Endometrium (tissue), 2 donors: ENCODE data around the gene MYOM3.

Experiments
- FAIRE-seq: peaks from 2 replicates; lab custom pipeline; 2012; peaks lifted over from hg19 to GRCh38; lab: Jason Lieb, UNC
- donor health status: control.
- donor health status: control.

The MYOM3 gene

DNA sequence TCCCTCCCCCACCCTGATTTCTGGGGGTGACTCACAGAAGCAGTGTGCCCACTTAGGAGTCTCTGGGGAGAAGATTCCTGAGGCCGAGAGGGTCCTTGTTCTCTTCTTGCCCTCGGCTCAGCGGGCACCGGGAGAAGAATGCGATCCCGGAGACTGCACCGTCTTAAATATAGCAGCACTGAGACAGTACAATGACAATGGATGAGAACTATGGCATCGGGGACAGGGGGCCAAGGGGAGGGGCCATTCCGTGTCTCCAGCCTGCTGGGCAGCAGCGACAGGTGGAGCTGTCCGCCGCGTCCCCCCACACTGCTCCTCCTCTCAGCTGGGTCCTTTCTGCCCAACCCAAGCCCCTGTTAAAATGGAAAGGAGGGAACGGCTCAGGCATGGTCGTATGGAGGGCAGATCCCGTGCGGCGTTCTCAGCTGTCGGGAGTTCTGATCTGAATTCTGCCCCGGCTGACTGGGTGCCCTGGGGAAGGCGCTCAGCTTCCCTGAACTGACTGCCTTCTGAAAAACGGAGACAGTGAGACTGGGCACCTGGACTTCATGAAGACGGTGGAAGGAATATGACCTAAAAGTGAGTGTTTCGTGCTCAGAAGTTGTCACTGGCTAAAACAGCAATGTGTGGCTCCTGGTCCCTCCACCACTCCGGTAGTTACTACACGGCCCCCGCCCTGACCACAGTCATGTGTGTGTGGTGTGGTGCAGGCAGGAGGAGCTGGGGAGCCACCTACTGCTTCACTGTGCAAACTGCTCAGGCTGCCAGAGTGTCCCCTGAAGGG is at the start of gene MYOM3:
Gene MYOM3, minus strand, starts transcription at position 140 of the 784 bp plus-strand sequence. CDS start 3,499 bp downstream, outside the sequence.
- no peak for FAIRE-seq

- no peak for FAIRE-seq
These were observed 49.3 kb upstream of the MYOM3 start for GRCh38 chr1:24161270-24161669.

DNA sequence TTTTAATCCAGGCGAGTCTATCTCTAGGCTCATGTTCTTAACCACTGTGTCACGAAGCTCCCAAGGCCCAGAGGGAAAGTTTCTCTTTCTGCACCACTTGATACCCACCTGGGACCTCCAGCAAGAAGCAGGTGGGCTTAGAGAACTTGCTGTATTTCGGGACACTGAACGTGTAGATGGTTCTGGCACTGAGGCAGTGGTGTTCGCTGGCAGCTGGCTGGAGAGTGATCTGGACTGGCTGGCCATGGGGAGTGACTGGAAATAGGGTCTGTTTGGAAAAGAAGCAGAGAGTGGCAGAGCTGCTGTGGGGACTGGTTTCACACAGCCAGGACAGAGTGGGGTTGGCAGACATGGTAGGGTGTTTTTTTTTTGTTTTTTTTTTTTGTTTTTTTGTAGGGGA is 47.4 kb upstream of the MYOM3 start:
- no peak for FAIRE-seq

DNA sequence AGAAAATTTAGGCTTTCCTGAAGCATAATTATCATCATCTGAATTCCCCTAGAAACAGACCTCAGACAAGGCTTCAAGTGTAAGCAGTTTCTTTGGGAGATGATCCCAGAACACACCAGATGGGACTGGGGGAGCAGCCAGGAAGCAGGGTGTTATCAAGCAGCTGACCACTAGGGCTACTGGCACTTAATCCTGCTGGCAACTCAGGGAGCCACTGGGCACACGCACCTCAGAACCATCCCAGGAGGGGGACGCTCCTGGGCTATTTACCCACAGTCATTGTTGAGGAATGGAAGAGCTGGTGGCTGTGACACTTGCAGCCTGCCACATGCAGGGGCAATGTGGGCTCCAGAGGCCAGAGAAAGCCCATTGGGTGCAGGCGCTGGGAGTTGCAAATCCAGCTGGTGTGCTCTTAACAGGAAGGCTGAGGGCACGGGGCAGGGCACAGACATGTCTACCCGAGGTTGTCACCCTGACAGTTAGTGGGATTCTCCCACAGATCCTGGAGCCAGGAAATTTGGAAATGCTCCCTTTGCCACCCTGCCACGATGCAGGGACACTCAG is 46.1 kb upstream of the MYOM3 start:
- no peak for FAIRE-seq

GRCh38 chr1:24156542-24157260 is 44.8 kb upstream of the MYOM3 start:
- FAIRE-seq: no peak

GRCh38 chr1:24155011-24155782 is 43.3 kb upstream of the MYOM3 start:
- no peak for FAIRE-seq

- FAIRE-seq: no peak
These were observed 42.3 kb upstream of the MYOM3 start for GRCh38 chr1:24154215-24154614.

DNA sequence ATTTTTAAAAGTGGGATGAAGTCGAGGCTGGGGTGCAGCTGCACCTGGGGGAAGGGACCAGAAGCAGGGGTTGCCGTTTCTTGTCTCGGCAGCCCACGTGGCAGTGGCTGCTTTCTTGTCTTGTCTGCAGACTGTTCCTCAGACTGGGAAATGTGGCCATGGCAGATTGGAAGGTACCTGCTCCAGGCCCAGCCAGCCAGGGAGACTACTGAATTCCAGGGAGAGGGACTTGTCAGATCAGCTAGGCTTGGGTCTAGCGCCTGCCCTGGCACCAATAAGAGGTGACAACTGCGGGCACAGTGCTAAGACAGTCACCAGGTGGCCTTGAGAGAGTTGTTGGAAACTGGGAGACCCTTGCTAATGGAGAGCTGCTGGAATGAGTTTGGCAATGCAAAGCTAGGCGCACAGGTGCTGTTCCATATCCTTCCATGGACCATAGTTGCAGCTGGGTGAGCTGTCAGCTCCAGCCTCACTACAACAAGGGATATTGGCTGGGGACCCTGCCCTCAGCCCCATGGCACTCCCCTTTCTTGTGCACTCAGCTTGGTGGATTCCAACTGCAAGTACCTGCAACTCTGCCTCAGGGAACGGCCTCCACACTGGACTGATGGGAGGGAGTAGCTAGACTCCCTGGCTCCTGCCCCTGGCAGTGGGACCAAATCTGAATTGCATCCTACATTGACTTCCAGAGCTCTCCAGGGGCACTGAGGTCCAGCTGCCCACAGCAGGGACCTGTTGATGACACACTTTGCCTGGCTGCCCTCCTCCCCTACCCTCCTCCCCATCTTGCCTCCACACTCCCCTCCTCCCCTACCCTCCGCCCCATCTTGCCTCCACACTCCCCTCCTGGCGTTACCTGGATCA is 40.9 kb upstream of the MYOM3 start:
- FAIRE-seq: no peak

DNA sequence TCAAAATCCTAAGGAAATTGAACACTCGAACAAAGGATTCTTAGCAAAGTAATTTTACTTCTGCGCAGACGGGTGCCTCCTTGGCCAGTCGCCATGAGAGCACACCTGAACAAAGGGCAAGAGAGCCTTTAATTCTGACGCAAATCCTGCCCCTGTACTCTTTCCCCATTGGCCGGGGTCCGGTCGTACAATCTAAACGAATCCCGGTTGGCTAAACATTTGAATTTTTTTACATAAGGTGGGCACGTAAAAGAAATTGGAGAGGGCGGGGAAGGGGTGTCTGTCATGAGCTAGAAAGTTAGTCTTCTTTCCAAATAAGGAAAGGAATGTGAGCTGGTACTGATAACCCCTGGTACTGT is 39.2 kb upstream of the MYOM3 start:
- no peak for FAIRE-seq

GRCh38 chr1:24150234-24151174 is 38.6 kb upstream of the MYOM3 start:
- FAIRE-seq: no peak

- no peak for FAIRE-seq
These were observed 37.9 kb upstream of the MYOM3 start for GRCh38 chr1:24149866-24150233.

- no peak for FAIRE-seq
These were observed 35.9 kb upstream of the MYOM3 start for GRCh38 chr1:24147816-24148215.

DNA sequence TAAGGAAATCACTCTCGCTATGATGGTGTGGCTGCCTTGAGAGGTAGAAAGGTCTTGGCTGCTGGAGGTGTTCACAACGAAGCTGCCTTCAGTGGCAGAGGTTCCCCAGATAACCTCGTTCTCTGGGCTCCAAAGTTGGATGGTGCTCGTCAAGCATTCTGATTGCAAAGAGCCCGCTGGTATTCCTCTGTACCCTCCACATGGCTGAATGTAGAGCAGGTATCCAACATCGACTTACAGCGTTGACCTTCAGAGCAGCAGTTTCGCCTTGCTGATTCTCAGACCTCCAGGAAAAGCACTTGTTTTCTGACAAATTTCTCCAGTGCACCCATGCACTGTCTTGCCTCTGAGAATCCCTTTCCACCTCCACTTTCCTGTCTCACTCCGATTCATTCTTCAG is 35.3 kb upstream of the MYOM3 start:
- no peak for FAIRE-seq

DNA sequence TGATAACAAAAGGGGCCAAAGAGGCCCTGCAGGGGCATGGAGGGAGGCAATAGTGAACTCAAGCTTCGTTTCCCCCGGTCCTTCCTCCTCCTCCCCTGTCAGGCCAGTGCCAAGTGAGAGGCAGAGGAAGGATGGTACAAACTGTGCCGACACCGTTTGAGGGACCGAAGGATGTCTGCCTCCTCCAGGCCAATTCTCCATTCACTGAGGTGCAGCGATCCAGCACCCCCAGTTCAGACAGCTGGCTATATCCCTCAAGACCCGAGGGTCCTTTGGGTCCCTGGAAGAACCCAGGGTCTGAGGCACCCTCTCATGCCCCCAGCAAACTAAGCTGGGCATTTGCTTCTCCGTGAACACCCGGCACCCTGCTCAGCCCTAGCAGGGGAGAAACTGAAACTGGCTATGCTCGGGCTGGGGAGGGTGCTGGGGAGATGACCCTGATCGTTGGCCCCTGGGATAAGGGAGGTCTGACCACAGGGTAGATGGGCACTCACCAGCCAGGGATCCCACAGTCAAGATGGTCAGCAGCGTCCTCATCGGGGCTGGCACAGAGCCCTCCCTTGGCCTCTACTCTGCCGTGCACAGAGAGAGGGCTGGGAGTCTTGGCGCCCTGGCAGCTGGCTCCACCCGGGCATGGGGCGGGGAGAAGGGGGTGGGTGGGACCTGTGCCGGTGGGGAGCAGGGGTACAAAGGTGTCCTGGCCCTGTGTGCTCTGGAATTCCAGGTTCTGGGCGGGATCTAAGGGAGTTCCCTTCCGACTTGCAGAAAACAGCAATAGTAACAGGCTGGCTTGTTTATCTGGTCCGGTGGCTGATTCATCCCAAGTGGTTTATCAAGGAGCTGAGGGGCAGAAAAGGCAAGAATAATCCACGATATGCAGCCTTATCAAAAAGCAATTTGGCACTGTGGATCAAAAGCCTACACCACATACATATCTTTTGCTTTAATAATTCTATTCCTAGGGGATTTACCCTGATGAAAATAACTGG is 30.9 kb upstream of the MYOM3 start, which contains the start of gene IL22RA1:
Gene IL22RA1, minus strand, starts transcription at position 595 of the 989 bp plus-strand sequence. Its CDS starts 58 bp downstream, at position 537.
- FAIRE-seq: no peak

DNA sequence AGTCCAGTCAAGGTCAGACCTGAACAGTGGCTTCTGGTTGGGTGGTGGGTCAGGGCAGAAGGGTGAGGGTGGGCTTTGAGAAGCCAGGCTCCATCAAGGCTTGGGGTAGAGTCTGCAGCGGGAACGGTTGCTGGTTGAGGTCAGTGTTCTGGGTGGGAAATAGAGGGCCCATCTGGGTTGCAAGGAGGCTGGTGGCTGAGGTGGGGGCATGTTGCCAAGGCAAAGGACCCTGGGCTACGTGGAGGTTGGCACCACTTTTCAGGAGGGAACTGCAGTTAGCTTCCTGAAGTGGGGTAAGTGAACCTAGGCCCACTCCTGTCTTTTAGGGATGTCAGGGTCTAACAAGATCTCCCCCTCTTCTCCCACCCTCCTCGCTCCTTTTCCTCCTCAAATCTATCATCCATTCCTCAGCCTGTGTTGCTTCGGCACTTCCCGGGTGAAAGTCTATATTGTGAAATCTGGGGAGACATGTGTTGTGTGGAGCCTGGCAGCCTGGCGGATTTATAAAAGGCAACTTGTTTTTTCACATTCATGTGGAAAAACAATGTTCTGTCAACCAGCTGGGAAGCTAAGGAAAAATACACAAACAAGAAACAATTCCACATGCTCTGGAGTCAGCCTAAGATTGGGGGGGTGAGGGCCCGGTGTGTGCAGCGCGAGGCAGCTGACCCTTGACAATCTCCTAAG is 29.5 kb upstream of the MYOM3 start:
- no peak for FAIRE-seq

DNA sequence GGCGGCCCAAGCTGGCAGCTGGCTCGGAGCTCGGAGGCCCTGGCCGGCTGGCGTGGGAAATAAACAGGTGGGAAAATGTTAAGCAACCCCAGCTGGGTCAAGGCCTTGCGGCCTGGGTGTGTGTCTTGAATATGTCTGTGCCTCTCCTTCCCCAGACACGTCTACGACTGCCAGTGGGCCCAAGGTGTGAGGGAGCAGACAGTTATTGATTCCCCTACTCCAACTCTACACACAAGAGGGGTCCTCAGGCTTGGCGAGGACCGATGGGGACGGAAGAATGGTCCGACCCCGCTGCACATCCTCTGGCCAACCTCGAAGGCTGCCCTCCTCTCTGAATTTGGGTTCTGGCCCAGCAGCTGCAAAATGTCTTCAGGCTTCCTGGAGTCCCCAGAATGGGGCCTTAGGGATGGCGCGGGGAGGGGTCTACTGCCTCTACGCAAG is 28.8 kb upstream of the MYOM3 start:
- FAIRE-seq: no peak

DNA sequence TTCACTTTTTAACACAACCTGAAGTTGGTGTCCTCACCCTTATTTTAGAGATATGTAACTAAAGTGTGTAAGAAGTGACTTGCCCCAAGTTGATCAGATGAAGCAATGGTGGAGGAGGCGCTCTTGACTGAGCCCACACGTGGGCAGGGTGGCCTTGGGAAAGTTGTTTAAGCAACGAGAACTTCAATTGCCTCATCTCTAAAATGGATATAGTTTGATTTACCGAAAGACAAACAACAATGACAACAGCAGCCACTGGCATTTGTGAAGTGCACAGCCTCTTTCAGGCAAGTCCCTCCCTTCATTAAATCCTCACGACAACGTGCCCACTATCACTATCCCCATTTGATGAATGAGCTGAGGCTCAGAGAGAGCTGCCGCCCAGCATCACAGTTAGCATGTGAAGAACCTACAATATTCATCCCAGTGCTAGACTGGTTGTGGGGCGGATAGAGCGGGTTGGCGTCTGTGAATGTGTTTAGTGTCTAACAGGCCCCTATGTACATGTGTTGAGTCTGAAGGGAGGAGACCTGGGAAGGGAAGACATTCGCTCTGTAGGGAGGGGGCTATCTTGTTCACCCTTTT is 28.0 kb upstream of the MYOM3 start:
- no peak for FAIRE-seq

DNA sequence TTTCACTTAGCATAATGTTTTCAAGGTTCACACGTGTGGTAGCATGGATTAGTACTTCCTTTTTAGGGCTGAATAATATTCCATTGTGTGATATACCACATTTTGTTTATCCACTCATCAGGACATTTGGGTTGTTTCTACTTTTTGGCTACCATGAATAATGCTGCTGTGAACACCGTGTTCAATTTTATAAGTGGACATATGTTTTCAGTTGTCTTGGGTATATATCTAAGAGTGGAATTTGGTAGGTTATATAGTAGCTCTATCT is 27.2 kb upstream of the MYOM3 start:
- no peak for FAIRE-seq
